GM21717 (cell line): Measurements from ENCODE around the gene URI1.

Source experiments
- ATAC-seq: cut with Tn5 transposase; IDR thresholded peaks from one replicate; pipeline ENCODE4 v1.9.1; 2021; ENCODE audit warnings: mild to moderate bottlenecking, moderate library complexity; ENCODE audit not compliant: unreplicated experiment

URI1 gene

GRCh38 chr19:30053558-30053957 lies 111.5 kb downstream of the URI1 start:
- ATAC-seq = no peak

DNA sequence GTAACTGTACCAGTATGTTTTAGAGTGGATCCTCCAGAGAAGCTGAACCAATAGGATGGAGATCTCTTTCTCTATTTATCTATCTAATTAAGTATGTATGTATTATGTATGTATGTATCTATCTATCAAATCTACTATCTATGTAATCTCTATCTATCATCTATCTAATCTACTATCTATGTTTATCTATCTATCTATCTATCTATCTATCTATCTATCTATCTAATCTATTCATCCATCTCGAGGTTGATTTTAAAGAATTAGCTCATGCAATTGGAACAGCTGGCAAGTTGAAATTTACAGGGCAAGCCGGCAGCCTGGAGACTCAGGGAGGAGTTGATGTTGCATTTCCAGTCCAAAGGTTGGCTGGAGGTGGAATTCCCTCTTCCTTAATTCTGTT lies 112.2 kb downstream of the URI1 start:
- no peak for ATAC-seq

DNA sequence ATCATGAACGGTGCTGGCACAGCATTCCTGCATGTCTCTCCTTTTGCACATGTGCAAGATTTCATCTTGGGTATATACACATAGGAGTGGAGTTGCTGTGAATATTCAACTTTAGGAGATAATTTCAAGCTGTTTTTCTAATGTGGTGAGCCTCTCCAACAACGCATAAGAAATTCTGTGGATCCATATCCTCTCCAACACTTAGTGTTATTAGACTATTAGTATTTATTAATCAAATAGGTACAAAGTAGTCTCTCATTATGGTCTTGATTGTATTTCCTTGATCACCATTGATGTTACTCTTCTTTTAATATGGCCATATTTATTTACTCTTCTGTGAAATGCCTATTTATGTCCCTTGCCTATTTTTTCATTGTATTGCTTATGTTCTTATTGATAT lies 114.5 kb downstream of the URI1 start:
- ATAC-seq = no peak

DNA sequence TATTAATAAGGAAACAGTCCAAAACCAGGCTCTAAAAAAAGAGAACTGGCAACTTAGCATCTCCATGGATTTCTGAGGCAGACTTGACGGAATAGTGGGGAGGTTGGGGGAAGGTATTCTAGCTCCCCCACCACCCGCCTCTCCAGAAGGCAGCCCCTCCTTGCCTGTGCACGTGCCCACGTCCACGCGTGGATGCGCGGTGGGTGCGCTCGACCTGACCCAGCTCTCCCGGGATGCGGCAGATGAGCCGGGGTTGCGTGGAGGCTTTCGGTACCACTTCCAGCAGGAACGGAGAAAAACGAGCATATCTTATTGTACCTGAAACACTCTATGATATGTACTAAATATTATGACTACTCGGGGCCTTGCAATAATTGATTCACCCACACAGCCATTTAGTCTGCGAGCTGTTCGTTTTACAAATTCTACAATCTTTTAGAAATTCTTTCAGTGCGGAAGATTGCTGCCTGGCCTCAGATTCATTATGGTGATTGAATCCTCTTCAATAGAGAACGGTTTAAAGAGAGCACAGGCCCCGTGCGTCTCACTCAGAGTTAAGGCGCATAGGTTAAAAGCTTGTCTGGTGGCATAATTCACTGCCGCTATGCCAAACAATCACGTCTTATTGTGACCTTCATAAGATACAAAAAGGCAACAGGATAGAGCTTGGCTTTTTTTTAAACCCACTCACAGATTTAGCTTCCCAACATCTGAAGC lies 117.9 kb downstream of the URI1 start:
- ATAC-seq = no peak

DNA sequence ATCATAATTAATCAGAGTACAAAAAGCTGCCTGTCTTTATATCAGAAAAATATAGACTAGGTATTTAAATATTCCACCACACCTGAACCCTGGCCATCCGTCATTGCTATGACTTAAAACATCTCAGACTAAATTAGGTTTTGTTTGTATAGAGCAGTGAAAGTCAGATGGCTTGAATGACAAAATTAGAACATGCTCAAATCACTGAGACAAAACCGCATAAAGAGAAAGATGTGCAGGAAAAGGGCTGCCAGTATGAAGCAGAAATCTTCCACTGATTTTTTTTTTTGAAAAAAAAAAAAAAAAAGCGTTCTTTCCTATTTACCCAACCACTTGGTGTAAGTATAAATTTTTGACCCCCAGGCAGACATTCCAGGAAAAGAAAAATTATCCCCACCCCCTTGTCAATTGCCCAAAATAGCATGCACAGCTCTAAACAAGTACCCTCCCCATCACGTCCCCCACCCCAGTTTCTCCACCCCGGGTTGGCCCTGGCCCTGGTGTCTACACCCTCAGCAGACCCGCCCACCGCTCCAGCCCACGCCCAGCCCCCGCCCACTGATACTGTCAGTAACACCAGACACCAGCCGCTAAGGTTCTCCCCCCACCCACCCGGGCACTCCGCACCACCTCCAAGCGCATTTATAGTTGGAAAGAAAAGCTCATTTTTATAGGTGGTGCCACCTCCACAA lies 118.6 kb downstream of the URI1 start:
- ATAC-seq = no peak

DNA sequence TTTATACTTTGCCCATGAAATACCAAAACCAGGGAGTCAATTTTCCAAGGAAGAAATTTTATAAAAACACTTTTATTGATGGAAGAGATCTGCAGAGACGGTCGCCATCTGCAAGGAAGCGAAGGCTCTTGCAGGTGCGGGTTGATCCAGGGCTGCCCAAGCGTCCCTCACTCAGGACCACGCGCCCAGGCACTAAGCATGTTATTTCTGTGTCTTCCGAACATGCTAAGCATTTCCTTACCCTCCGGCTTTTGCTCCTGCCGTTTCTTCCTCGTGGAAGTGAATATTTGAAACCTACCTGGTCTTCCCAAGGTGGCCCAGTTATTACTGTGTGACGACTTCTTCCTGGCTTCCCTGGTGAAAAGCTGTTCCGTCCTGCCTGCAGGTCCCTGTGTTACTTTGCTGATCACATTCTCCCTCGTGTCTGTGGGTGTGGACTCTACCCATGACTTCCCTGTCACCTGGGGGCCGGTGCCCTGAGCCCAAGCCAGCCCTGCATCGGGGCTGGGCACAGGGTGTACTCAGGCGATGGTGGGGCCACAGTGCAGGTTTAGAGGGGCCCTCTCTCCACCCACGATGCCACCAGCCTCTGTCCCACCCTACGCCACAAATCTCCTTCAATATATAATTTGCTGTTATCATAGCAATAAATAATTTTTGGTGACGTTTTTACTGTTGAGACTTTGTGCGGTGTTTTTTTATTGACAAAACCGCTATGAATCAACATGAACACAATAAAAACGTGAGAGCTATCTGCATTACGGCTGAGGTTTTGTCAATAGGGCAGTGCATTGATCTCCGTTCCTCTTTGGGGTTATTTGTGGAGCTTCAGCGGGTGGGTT lies 119.4 kb downstream of the URI1 start:
- no peak for ATAC-seq

- no peak for ATAC-seq
These were observed 120.2 kb downstream of the URI1 start for GRCh38 chr19:30062065-30062906.

GRCh38 chr19:30062907-30063649 lies 121.0 kb downstream of the URI1 start:
- ATAC-seq = no peak

- ATAC-seq = no peak
These were observed 121.8 kb downstream of the URI1 start for GRCh38 chr19:30063650-30064347.

GRCh38 chr19:30064348-30064699 lies 122.3 kb downstream of the URI1 start:
- ATAC-seq = no peak

DNA sequence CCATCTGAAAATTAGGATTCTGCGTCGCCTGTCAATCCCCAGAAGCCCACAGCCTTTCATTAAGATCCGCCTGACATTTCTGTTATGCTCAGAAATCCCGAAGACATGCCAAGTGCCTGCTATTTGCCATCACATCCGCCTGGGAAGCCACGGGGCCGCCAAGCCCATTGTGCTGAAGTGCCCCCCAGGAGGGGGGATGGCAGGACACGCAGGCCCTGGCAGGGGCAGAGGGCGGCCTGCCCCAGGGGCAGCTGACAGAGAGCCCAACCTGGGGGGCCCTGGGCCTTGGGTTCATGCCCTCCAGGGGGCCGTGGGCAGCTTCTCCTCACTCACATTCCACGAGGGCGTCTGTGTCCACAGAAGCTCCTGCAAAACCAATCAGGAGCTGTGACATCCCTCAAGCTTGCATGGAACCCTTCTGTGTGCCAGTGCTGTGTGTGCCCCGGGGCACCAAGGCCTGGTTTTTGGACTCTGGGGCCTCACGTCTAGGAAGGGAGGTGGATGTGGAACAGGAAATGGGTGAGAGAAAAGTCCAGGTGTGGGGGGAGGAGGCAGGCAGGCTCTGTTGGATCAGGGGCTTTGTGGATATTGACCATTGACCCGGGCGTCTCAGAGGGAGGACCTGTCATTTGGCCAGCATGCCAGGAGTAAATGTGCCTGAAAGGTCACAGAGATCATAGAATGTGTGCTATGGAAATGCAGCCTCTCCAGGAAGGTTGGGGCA lies 122.9 kb downstream of the URI1 start:
- ATAC-seq = no peak

- ATAC-seq = no peak
These were observed 123.9 kb downstream of the URI1 start for GRCh38 chr19:30065680-30066606.
